Stomach (tissue), 4 donors: ENCODE results near the gene RXRA.
A peak's percentile ranks its signal among the peaks of the same experiment; 100 is the strongest.

Source experiments
- EP300 ChIP-seq: sonication (generic); formaldehyde crosslinking; IDR thresholded peaks from one replicate; pipeline ENCODE4 v1.6.1; 2017; ENCODE audit warnings: antibody characterized with exemption
- POLR2A ChIP-seq, 4 donors: fragments of 450-650 bp; IDR thresholded peaks; one replicate each; pipeline ENCODE4 v1.6.1; 2016; ENCODE audit warnings: antibody characterized with exemption in 4 of 4, control low read depth in 2 of 4, mild to moderate bottlenecking in 1 of 4, moderate library complexity in 1 of 4
- POLR2AphosphoS5 ChIP-seq, 3 donors: sonication (generic); formaldehyde crosslinking; IDR thresholded peaks; one replicate each; pipeline ENCODE4 v1.6.1; 2016; ENCODE audit warnings: antibody characterized with exemption in 3 of 3
- TF ChIP-seq, protein P1 (sequence below), 7 experiments: fragments of 450-650 bp in 4 of 7; fragments of 200-600 bp in 3 of 7; sonication (generic) in 3 of 7; IDR thresholded peaks; one replicate each; pipeline ENCODE4 v1.5.1; 2016 to 2019; ENCODE audit warnings: antibody characterized with exemption in 7 of 7, control low read depth in 2 of 7, mild to moderate bottlenecking in 1 of 7

GRCh38 chr9:134455934-134456755 is 129.9 kb downstream of the RXRA start:
- TF ChIP-seq, protein P1, sequence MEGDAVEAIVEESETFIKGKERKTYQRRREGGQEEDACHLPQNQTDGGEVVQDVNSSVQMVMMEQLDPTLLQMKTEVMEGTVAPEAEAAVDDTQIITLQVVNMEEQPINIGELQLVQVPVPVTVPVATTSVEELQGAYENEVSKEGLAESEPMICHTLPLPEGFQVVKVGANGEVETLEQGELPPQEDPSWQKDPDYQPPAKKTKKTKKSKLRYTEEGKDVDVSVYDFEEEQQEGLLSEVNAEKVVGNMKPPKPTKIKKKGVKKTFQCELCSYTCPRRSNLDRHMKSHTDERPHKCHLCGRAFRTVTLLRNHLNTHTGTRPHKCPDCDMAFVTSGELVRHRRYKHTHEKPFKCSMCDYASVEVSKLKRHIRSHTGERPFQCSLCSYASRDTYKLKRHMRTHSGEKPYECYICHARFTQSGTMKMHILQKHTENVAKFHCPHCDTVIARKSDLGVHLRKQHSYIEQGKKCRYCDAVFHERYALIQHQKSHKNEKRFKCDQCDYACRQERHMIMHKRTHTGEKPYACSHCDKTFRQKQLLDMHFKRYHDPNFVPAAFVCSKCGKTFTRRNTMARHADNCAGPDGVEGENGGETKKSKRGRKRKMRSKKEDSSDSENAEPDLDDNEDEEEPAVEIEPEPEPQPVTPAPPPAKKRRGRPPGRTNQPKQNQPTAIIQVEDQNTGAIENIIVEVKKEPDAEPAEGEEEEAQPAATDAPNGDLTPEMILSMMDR (IDR thresholded peaks at IDR 0.05): no peak
- TF ChIP-seq EP300 (no peak), POLR2AphosphoS5 (IDR thresholded peaks at IDR 0.05) (peak in 2 of 3 donors; percentile 38 to 72), POLR2A (IDR thresholded peaks at IDR 0.05) (no peak)
